GM12878 (cell line): ENCODE data around the gene VWA8. TPM values are rescaled to one million over a fixed set of nuclear protein-coding genes. Genes with fewer than 3 reads are reported as not detected.

Experiments used
- ASH2L ChIP-seq: fragments of 300-600, 200-600 bp; sonication (generic); IDR thresholded peaks from 2 replicates; pipeline ENCODE4 v1.6.1; 2017; ENCODE audit warnings: low read depth, mild to moderate bottlenecking, borderline replicate concordance
- ATF7 ChIP-seq: fragments of 450-650 bp; IDR thresholded peaks from 2 replicates; pipeline ENCODE4 v1.6.1; 2016; ENCODE audit warnings: low read depth, mild to moderate bottlenecking
- BMI1 ChIP-seq: fragments of 450-650 bp; IDR thresholded peaks from 2 replicates; pipeline ENCODE4 v1.6.1; 2016; ENCODE audit warnings: mild to moderate bottlenecking, moderate library complexity, borderline replicate concordance
- CHD1 ChIP-seq: IDR thresholded peaks from 2 replicates; pipeline ENCODE4 v1.6.1; 2012; ENCODE audit warnings: low read depth, low read length, improper control_type of control experiment
- CHD4 ChIP-seq: fragments of 200-600 bp; sonication (generic); IDR thresholded peaks from 2 replicates; pipeline ENCODE4 v1.6.1; 2016; ENCODE audit warnings: mild to moderate bottlenecking
- EED ChIP-seq: sonication (generic); IDR thresholded peaks from 2 replicates; pipeline ENCODE4 v1.6.1; 2016; ENCODE audit warnings: antibody characterized with exemption, low read depth
- EP300 ChIP-seq, 2 experiments: fragments of 150-350 bp in 1 of 2; IDR thresholded peaks; 2 replicates each; pipeline ENCODE4 v1.6.1; 2011 to 2012; ENCODE audit warnings: low read depth in 2 of 2, low read length in 2 of 2, borderline replicate concordance in 1 of 2, improper control_type of control experiment in 1 of 2, inconsistent platforms in 1 of 2; ENCODE audit not compliant: control insufficient read depth in 1 of 2
- FOXM1 ChIP-seq: IDR thresholded peaks from 2 replicates; pipeline ENCODE4 v1.6.1; 2012; ENCODE audit warnings: low read depth, mild to moderate bottlenecking, inconsistent platforms, low read length, moderate library complexity
- GABPA ChIP-seq: IDR thresholded peaks from 2 replicates; pipeline ENCODE4 v1.6.1; 2014; ENCODE audit warnings: antibody characterized with exemption, low read depth, mild to moderate bottlenecking, inconsistent platforms
- IRF4 ChIP-seq: IDR thresholded peaks from 2 replicates; pipeline ENCODE4 v1.6.1; 2011; ENCODE audit warnings: low read depth, low read length
- JUND ChIP-seq: IDR thresholded peaks from 2 replicates; pipeline ENCODE4 v1.6.1; 2012; ENCODE audit warnings: low read depth, mild to moderate bottlenecking, low read length, improper control_type of control experiment, moderate library complexity
- MEF2A ChIP-seq: IDR thresholded peaks from 2 replicates; pipeline ENCODE4 v1.6.1; 2011; ENCODE audit warnings: low read depth, mild to moderate bottlenecking, low read length, moderate library complexity; ENCODE audit not compliant: insufficient read depth
- MYB ChIP-seq: fragments of 150-350 bp; IDR thresholded peaks from 2 replicates; pipeline ENCODE4 v1.6.1; 2014; ENCODE audit warnings: mild to moderate bottlenecking, low read depth, low read length, borderline replicate concordance
- PML ChIP-seq: IDR thresholded peaks from 2 replicates; pipeline ENCODE4 v1.6.1; 2012; ENCODE audit warnings: low read length, inconsistent platforms
- SMARCA5 ChIP-seq: fragments of 450-650 bp; IDR thresholded peaks from 2 replicates; pipeline ENCODE4 v1.6.1; 2017; ENCODE audit warnings: mild to moderate bottlenecking
- SP1 ChIP-seq: IDR thresholded peaks from one replicate; pipeline ENCODE4 v1.6.1; 2011; ENCODE audit warnings: low read depth, low read length
- TCF12 ChIP-seq: IDR thresholded peaks from 2 replicates; pipeline ENCODE4 v1.6.1; 2011; ENCODE audit warnings: low read depth, mild to moderate bottlenecking, low read length
- YY1 ChIP-seq: IDR thresholded peaks from 2 replicates; pipeline ENCODE4 v1.6.1; 2011; ENCODE audit warnings: low read depth, mild to moderate bottlenecking, low read length
- polyA plus RNA-seq, 11 experiments: library from polyadenylated mRNA; depleted of rRNA in 4 of 11; unstranded in 6 of 11; stranded (reverse) in 5 of 11; fragments of >200 nt; fragmentation: Nextera tagmentation in 4 of 11; fragmentation: Illumina TruSeq in 1 of 11; extraction: Ambion mirVana in 4 of 11; extraction: Trizol in 1 of 11; gene quantifications; 1 replicate in 1 of 11; 2 replicates in 10 of 11; pipeline versions ENCODE4 v1.2.1 to v1.2.3, GENCODE V29; 2011 to 2016; ENCODE audit warnings: inconsistent platforms in 2 of 11, missing spikeins in 2 of 11, low read depth in 1 of 11
- total RNA-seq, 4 experiments: library from RNA; depleted of rRNA in 3 of 4; stranded (reverse); fragments of >200 nt in 3 of 4; fragmentation: Illumina TruSeq in 1 of 4; extraction: Trizol in 1 of 4; gene quantifications; 2 replicates each; pipeline versions ENCODE4 v1.2.1 to v1.2.3, GENCODE V29; 2013 to 2021
- TF ChIP-seq, protein P1 (sequence below): fragments of 450-650 bp; IDR thresholded peaks from 2 replicates; pipeline ENCODE4 v1.6.1; 2017; ENCODE audit warnings: antibody characterized with exemption, mild to moderate bottlenecking, moderate library complexity
- TF ChIP-seq, protein P2 (sequence below): fragments of 450-650 bp; IDR thresholded peaks from 2 replicates; pipeline ENCODE4 v1.6.1; 2017; ENCODE audit warnings: low read depth, mild to moderate bottlenecking, moderate library complexity
- TF ChIP-seq, protein P3 (sequence below): IDR thresholded peaks from 2 replicates; pipeline ENCODE4 v1.6.1; 2011; ENCODE audit warnings: borderline replicate concordance, low read depth, mild to moderate bottlenecking, moderate library complexity, low read length; ENCODE audit not compliant: insufficient read depth, poor library complexity, severe bottlenecking
- TF ChIP-seq, protein P4 (sequence below): fragments of 450-650 bp; IDR thresholded peaks from 2 replicates; pipeline ENCODE4 v1.6.1; 2018; ENCODE audit warnings: borderline replicate concordance, mild to moderate bottlenecking; ENCODE audit not compliant: partially characterized antibody

The VWA8 gene
- total and polyA plus RNA-seq, 10 of the 15 experiments (the other 5 are each of a cell fraction or from before 2014, with no cell fraction given): 3.0 to 21.8 (median 13.5) TPM

DNA sequence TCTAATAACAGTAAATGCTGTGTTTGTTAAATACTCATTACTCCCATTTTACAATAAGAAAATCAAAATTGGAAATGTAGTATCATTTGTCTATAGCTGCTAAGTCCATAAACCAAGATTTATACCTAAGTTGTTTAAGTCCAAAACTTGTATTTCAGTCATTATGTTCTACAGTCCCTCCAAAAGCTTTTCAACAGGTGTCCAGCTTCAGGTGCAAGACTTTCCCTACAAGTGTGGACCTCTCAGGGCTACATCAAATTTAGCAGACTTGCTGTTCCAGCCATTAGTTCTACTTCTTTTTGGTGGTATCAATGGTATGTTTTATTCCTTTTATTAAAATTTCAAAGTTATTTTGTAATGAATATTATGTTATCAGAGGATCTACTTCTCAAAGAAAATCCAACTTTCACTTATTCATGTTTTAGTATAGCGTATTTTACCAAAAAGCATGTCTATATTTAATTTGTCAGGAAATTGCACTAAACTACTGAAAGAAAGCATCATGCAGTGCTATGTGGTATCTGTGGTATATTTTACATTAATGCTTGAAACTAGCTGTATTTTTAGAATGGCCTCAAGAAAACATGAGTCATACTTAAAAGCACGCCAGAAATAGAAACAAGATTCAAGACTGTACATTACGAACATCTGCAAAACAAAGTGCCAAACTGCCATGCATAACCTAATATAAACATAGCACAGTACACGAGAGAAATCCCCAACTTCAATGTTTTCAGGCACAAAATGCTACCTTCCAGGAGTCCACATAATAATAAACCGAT is 44.5 kb downstream of the VWA8 start (continued):
- TF ChIP-seq, protein P1, sequence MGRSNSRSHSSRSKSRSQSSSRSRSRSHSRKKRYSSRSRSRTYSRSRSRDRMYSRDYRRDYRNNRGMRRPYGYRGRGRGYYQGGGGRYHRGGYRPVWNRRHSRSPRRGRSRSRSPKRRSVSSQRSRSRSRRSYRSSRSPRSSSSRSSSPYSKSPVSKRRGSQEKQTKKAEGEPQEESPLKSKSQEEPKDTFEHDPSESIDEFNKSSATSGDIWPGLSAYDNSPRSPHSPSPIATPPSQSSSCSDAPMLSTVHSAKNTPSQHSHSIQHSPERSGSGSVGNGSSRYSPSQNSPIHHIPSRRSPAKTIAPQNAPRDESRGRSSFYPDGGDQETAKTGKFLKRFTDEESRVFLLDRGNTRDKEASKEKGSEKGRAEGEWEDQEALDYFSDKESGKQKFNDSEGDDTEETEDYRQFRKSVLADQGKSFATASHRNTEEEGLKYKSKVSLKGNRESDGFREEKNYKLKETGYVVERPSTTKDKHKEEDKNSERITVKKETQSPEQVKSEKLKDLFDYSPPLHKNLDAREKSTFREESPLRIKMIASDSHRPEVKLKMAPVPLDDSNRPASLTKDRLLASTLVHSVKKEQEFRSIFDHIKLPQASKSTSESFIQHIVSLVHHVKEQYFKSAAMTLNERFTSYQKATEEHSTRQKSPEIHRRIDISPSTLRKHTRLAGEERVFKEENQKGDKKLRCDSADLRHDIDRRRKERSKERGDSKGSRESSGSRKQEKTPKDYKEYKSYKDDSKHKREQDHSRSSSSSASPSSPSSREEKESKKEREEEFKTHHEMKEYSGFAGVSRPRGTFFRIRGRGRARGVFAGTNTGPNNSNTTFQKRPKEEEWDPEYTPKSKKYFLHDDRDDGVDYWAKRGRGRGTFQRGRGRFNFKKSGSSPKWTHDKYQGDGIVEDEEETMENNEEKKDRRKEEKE: no peak
- peak; percentile 73 for TF ChIP-seq TCF12
- TF ChIP-seq ATF7: peak; percentile 98
- TF ChIP-seq EED: peak; percentile 39; the same call in 1 of the 2 replicates
- no peak for TF ChIP-seq YY1
- peak; percentile 97 to 99 for TF ChIP-seq EP300 (IDR thresholded peaks at IDR 0.05; ENCODE audit: borderline replicate concordance in 1 of 2, control insufficient read depth in 1 of 2, low read depth in 2 of 2, low read length in 2 of 2)
- TF ChIP-seq BMI1: peak; percentile 69
- TF ChIP-seq MYB: peak; percentile 95
- TF ChIP-seq, protein P2, sequence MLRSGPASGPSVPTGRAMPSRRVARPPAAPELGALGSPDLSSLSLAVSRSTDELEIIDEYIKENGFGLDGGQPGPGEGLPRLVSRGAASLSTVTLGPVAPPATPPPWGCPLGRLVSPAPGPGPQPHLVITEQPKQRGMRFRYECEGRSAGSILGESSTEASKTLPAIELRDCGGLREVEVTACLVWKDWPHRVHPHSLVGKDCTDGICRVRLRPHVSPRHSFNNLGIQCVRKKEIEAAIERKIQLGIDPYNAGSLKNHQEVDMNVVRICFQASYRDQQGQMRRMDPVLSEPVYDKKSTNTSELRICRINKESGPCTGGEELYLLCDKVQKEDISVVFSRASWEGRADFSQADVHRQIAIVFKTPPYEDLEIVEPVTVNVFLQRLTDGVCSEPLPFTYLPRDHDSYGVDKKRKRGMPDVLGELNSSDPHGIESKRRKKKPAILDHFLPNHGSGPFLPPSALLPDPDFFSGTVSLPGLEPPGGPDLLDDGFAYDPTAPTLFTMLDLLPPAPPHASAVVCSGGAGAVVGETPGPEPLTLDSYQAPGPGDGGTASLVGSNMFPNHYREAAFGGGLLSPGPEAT: peak; percentile 93
- peak; percentile 100 for TF ChIP-seq MEF2A
- peak; percentile 63 for TF ChIP-seq SP1
- TF ChIP-seq FOXM1: peak; percentile 99
- TF ChIP-seq, protein P3, sequence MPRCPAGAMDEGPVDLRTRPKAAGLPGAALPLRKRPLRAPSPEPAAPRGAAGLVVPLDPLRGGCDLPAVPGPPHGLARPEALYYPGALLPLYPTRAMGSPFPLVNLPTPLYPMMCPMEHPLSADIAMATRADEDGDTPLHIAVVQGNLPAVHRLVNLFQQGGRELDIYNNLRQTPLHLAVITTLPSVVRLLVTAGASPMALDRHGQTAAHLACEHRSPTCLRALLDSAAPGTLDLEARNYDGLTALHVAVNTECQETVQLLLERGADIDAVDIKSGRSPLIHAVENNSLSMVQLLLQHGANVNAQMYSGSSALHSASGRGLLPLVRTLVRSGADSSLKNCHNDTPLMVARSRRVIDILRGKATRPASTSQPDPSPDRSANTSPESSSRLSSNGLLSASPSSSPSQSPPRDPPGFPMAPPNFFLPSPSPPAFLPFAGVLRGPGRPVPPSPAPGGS: peak; percentile 79
- peak; percentile 54; the same call in 1 of the 2 replicates for TF ChIP-seq SMARCA5
- TF ChIP-seq CHD4: no peak
- peak; percentile 74 for TF ChIP-seq GABPA
- TF ChIP-seq CHD1: no peak
- TF ChIP-seq ASH2L: no peak
- TF ChIP-seq, protein P4, sequence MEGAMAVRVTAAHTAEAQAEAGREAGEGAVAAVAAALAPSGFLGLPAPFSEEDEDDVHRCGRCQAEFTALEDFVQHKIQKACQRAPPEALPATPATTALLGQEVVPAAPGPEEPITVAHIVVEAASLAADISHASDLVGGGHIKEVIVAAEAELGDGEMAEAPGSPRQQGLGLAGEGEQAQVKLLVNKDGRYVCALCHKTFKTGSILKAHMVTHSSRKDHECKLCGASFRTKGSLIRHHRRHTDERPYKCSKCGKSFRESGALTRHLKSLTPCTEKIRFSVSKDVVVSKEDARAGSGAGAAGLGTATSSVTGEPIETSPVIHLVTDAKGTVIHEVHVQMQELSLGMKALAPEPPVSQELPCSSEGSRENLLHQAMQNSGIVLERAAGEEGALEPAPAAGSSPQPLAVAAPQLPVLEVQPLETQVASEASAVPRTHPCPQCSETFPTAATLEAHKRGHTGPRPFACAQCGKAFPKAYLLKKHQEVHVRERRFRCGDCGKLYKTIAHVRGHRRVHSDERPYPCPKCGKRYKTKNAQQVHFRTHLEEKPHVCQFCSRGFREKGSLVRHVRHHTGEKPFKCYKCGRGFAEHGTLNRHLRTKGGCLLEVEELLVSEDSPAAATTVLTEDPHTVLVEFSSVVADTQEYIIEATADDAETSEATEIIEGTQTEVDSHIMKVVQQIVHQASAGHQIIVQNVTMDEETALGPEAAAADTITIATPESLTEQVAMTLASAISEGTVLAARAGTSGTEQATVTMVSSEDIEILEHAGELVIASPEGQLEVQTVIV: no peak
- TF ChIP-seq PML: peak; percentile 77; the same call in 1 of the 2 replicates
- TF ChIP-seq JUND: peak; percentile 90
- TF ChIP-seq IRF4: 0 out of 2 replicates have a peak, but pooled peaks have one; percentile 32
